Gastroesophageal sphincter (tissue), 3 donors: ENCODE measurements around the gene ERCC8.

Experiments
- CTCF ChIP-seq, 4 experiments: fragments of 200-600 bp in 2 of 4; fragments of 450-650 bp in 2 of 4; sonication (generic) in 1 of 4; IDR thresholded peaks; one replicate each; pipeline ENCODE4 v1.5.1; 2017 to 2019; ENCODE audit warnings: antibody characterized with exemption in 4 of 4, mild to moderate bottlenecking in 2 of 4, moderate library complexity in 2 of 4
- EP300 ChIP-seq: sonication (generic); formaldehyde crosslinking; IDR thresholded peaks from one replicate; pipeline ENCODE4 v1.6.1; 2017; ENCODE audit warnings: antibody characterized with exemption, mild to moderate bottlenecking
- POLR2A ChIP-seq, 2 donors: fragments of 450-650 bp; IDR thresholded peaks; one replicate each; pipeline ENCODE4 v1.6.1; 2017; ENCODE audit warnings: antibody characterized with exemption in 2 of 2, mild to moderate bottlenecking in 2 of 2, moderate library complexity in 1 of 2
- POLR2AphosphoS5 ChIP-seq: sonication (generic); formaldehyde crosslinking; IDR thresholded peaks from one replicate; pipeline ENCODE4 v1.6.1; 2017; ENCODE audit warnings: antibody characterized with exemption

GRCh38 chr5:60872892-60873291 is 72.0 kb downstream of the ERCC8 start:
- no peak for TF ChIP-seq POLR2A (IDR thresholded peaks at IDR 0.05)
- no peak for TF ChIP-seq CTCF (IDR thresholded peaks at IDR 0.05)
- TF ChIP-seq EP300 = no peak
- TF ChIP-seq POLR2AphosphoS5 = no peak
